Left forelimb (tissue), 1 donor: Measurements from ENCODE around the gene BDH1.

Experiments used
- DNase-seq: peaks from one replicate; pipeline ENCODE4 v3.0.0-alpha.2; 2018; ENCODE audit warnings: low spot score

BDH1 gene

DNA sequence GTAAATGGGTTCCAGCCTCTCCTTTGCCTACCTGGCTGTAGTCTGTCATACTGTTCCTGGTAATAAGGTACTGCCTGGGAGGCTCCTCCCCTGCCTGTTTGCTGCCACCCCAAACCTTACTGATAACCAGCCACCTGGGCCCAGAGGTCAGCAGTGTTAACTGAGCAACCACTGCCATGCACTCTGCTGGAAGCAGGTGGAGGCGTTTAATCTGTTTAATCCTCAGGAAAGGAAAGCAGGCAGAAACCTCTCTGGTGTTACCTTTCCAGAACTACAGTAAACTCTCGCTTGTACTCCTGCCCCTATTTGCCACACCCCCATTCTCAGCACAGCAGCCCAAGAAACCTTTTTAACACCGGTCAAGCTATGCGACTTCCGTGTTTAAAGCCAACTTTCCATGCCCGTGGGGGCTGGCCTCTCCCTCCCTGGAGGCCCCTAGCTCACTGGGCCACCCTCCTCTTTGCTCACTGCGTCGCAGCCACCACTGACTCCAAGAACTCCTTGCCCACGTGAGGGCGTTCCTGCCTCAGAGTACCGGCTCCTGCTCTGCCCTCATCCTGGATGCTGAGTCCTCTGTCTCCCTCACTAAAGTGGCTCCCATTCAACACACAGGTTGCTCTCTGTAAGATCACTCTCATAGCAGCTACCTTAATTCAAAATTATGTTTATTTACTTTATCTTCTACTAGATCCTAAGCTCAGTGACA lies 8.3 kb downstream of the BDH1 start:
- no peak for DNase-seq

DNA sequence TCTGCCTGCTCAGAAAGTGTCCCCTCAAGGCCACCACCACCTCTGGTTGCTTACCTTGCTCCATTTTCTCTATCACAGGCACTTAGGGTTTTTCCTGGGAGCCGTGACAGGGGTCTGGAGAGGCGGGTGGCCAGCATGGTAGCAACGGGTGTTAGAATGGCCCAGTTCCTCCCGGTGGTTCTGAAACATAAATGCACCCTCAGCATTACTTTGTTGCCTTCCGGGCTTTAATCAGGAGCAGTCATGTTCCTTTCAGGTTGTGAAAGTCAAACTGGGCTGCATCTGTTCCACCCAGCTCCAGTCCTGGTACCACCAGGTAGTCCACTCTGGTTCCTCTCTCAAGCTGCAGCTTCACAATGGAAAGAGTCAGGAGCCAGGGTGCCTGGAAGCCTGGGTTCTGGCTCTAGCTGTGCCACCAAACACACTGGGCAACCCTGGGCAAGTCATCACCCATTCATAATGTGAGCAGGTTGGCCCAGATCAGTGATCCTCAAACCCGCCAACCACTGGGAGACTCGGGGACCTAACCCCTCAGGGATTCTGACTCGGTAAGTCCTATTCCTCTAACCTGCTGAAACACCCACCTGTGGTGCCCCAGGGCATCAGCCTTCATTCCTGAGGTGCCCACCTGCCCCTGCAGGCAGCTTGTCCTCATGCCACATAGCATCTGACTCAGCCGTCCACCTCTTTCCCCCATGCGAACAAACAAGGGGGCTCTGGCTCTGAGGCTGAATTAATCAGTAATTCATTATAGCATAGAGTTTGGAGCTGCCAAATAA lies 9.3 kb downstream of the BDH1 start:
- DNase-seq, result no peak

DNA sequence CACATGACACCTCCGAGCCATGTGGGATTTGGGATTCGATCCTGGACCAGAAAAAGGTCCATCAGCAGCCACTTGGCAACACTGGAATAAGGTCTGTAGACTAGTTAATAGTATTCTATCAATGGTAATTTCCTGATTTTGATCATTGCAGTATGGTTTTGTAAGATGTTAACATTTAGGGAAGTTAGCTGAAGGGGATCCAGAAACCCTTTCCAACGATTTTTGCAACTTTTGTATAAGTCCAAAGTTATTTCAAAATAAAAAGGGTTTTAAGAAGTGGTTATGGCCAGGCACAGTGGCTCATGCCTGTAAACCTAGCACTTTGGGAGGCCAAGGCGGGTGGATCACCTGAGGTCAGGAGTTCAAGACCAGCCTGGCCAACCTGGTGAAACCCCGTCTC lies 10.2 kb downstream of the BDH1 start:
- DNase-seq, result no peak

DNA sequence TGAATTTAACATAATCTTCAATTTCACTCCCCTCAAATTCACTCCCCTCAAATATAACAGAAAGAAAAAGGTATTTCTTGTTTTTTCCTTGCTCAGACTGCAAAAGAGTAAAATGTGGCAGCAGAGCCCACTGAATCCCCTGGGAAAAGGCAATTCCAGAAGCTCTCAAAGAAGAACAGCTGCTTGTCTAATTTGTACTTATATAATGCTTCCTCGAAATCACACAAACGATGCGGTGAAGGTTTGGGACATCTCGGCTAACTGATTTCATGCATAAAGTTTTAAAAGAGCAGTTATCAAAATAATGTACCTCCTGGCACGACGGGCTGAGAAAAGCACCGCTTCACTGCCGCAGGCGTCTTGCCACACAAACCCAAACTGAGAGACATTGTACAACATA lies 10.7 kb downstream of the BDH1 start:
- no peak for DNase-seq

DNA sequence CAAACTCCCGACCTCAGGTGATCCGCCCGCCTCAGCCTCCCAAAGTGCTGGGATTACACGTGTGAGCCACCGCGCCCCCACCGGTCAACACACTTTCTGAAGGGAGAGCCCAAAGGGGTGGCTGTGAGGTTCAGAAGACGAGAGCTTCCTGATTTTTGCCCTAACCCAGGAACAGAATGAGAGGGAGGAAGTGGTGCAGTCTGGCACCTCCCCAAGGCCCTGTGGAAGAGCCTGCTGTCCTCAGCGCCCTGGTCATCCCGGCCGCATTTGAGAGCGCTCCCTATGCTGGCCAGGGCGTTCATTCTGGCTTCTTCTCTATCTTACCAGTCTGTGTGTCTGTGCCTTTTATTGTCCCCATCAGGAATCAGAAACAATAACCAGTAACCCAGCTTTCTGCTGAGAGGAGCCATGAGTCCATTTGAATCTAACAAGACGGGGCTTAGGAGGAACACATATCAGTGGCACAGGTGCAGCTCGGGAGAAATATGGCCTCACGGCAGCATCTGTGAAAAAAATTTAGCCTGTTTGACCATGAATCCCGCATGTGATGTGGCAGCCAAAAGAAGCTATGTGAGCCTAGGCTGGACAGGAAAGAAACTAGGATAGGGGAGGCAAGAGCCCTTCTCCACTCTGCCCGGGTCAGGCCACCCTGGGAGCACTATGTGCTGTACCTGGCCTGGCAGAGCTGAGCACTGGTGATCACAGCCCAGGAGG lies 12.9 kb downstream of the BDH1 start:
- DNase-seq, result no peak

DNA sequence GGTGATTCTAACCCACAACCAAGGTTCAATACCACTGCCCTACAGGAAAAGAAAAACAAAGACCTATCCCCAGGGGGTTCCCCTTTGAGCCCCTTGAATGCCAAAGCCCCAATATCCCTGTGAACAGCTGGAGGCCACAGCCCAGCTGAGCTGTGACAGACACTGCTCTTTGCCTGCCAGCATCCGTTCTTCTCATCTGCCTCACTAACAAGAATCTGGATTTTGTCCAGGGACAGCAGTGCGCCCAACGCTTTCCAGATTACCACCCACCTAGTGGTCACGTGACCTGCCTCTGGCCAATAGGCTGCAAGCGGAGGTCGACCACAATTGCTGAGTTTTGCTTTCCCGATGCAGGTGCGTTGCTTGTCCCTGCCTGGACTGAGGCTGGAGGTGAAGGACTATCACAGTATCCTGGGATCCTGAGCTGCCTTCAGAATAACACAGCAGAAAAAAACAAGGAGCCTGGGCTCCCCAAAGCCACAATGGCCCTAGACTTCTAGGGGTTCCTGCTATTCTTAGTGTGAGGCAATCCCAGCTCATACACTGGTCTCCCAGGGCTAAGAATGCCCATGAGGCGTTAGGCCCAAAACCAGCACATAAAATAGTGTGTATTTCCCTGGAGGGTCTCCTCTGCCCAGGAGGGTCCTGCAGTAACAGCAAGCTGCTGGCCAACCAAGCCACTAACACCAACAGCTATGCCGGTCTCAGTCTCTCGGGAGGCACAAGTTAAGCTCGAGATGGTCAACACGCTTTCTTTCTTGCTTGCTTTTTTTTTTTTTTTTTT lies 13.8 kb downstream of the BDH1 start:
- DNase-seq, result no peak

DNA sequence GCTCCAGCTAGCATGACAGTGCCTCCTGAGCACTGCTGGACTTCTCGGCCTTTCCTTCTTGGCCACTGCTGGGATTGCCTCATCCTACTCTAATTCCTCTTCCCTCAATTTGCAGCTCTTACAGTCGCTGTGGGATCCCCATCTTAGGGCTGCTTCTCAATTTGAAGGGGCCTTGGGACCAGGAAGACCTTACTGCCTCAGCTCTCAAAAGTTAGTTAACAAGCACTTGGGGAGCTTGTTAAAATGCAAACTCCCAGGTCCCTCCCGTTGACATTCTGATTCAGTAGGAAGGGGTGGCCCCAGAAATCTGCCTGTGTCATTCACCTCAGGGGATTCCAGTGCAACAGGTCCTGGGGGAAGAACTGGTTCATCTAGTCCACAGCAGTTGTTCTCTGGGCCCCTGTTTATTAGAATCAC lies 14.8 kb downstream of the BDH1 start:
- DNase-seq, result no peak

DNA sequence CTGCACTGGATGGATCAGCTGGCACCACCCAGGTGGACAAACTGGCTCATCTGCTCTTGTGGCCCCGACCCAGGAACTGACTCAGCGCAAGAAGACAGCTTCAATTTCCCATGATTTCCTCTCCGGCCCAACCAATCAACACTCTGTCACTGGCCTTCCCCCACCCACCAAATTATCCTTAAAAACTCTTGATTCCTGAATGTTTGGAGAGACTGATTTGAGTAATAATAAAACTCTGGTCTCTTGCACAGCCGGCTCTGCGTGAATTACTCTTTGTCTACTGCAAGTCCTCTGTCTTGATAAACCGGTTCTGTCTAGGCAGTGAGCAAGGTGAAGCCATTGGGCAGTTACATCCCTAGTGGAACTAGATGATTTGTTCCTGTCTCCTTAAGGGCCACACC lies 16.1 kb downstream of the BDH1 start:
- no peak for DNase-seq

DNA sequence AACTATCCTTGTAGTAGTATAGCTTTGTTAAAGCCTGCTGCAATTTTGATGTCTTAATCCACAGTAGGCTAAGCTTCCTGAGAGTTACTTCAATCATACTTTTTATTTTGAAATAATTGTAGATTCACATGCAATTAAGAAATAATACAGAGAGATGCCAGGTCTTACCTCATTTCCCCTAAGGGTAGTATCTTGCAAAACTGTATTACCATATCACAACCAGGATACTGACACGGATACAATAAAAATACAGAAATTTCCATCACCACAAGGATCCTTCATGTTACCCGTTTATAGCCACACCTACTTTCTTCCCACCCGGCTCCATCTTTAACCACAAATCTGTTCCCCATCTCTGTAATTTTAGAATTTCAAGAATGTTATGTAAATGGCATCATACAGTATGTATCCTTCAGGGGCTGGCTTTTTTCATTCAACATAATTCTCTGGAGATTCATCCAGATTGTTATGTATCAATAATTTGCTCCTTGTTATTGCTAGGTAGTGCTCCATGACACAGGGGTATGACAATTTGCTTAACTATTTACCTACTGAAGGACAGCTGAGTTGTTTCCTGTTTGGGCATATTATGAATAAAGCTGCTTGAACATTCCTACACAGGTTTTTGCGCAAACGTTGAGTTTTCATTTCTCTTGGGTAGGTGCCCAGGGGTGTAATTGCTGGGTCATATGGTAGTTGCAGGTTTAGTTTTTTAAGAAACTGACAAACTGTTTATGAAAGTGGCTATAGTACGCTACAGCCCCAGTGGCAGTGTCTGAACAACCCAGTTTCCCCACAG lies 21.6 kb downstream of the BDH1 start:
- no peak for DNase-seq

DNA sequence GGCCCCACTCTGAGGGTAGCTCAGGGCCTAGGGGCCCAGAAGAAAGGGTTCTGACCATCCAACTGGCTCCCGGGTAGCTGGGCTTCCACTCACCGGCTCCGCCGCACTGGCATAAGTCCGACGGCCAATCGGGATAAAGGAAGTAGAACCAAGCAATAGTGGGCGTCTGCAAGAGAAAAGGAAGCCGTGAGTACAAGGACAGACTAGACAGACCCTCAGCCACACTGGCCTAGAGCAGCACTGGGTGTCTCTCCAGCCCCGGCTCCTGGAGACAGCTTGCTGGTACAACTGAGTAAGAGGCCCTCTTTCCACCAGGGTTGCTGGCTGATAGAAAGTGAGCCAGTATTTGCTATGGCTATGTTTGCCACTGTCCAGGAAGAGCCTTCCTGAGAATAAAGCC lies 22.4 kb downstream of the BDH1 start:
- no peak for DNase-seq

DNA sequence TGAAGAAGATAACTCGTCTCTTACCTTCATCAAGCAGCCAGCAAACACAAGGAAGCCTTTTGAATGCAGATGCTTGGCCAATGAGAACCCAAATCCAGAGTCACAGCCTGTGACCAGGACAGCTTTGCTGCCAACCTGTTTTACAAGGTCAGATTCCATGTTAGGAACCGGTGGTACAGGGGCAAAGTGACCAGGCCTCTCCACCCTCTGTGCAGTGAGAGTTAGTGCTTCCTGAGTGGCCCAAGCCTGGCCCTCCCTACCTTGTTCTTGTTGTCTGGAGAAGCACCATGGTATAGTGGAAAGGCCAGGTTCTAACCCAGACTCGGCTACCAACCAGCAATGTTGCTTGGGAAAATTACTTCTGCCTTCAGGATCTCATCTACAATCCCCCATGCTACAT lies 23.4 kb downstream of the BDH1 start:
- no peak for DNase-seq

DNA sequence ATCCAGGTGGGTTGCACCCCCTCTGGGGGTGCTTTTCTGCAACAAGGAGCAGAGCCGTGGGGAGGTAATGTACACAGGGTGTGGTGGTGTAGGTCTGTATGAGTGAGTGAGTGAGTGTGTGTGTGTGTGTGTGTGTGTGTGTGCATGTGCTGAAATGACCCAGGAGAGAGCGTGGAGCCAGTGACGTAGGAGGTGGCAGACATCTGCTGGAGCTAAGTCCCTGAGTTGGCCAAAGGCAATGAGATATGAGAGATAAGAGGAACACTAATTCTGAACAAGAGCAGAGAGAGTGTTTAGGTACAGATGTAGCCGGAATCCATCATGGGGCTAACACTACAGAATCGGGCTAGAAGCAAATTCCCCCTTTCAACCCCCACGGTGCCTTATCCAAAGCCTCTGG lies 27.6 kb downstream of the BDH1 start:
- DNase-seq, result no peak

DNA sequence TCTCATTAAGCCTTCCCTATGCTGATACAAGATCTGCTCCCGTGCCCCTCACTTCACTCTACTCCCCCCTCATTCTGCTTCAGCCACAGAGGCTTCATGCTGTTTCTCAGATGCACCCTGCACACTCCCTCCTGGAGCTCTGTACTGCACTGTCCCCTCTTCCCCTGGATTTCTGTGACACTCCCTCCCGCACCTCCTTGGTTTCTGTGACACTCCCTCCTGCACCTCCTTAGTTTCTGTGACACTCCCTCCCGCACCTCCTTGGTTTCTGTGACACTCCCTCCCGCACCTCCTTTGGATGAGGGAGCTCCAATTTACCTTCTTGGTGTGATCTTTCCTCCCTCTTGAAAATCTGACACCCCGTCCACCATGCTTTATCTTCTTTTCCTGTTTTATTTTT lies 28.2 kb downstream of the BDH1 start:
- DNase-seq, result no peak

DNA sequence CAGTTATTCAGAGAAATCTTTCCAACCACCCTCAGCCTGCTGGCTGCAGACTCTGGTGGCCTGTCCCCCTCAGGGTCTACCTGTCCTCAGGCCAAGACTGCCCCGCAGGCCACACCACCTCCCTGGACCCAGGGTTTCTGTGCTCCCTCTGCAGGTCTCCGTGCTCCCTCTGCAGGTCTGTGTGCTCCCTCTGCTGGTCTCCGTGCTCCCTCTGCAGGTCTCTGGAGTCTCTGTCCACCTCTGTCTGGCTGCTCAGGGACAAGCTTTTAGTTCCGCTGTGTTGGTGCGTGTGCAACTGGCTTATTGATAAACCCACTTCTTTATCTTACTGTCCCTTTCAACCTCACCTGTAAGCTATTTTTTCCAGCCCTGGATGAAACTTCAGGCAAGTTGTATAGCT lies 30.1 kb downstream of the BDH1 start:
- DNase-seq, result no peak

DNA sequence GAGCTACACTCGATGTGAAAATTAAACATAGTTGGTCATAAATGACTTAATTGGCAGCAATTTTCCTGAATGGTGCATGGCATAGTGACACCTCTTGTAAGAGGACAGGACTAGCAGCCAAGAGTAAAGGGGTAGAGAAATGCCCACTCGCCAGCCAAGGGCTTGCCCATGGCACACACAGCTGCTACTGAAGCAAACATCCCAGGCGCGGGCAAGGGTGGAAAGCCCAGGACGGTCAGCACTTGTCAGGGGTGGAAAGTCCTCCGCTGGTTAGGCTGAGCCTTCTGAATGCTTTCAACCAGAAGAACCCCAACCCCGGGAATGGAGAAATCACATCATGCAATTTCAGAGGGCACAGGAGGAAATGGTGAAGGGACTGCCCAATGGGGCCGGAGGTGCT lies 31.6 kb downstream of the BDH1 start:
- DNase-seq, result no peak

DNA sequence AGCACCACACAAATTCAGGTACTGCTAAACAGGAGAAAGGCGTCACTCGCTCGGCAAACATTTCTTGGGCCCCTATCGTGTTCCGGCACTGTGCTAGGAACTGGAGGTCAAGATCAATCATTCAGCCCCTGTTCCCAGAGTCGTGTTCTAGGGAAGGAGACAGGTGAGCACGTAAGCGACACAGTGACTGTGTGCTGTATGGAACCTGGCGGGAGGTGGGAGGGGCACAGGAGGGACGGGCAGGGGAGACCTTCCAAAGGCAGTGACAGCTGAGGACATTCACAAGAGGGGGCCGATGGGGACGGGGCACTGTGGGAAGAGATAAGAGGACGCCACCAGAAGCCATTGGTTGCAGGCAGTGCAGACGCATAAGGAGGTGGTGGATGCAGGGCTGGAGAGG lies 32.2 kb downstream of the BDH1 start:
- DNase-seq, result no peak

DNA sequence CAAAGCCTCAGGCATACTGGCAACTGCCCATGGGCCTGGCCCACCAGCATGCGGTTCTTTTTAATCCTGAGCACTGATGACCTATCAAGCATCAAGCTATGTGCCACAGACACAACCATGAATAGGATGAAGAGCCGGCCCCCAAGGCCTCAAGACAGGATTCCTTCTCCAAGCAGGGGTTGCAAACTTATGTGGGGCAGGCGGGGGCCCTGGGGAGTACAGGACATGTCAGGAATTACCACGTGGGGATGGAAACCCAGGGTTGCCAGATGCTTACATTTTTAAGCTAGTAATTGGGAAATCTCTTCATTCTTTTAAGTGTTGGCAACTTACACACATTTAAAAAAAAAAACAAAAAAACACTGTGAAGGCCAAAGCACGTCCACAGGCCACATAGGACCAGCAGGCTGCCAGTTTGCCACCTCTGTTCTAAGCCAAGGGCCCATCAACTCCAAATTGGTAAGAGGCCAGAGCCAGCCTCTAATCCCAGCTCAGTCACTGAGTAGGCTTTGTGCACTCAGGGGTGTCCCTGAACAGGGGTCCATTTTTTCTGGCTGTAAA lies 32.8 kb downstream of the BDH1 start:
- DNase-seq, result no peak

DNA sequence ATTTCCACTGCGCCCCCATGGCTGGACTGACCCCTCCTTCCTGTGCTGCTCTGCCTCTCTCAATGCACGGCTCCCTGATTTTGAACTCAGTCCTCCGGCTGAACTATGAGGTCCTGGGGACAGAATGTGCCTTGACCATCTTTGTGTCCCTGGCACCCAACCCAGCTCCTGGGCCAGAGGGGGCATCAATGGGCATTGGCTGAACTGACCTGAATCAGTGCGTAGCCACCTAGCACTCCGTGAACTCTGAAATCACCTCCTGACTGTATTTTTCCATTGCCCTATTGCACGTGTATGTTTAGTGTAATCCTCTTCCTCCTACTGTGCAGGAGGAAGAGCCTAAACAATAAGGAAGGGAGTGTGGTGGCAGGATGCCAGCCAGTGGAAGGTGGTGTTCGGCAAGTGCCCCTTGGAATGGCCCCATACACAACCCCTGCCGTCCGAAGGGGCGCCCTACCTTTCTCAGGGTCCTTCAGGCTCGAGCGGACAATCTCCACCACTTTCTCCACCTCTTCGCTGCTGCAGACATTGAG lies 33.5 kb downstream of the BDH1 start:
- no peak for DNase-seq

DNA sequence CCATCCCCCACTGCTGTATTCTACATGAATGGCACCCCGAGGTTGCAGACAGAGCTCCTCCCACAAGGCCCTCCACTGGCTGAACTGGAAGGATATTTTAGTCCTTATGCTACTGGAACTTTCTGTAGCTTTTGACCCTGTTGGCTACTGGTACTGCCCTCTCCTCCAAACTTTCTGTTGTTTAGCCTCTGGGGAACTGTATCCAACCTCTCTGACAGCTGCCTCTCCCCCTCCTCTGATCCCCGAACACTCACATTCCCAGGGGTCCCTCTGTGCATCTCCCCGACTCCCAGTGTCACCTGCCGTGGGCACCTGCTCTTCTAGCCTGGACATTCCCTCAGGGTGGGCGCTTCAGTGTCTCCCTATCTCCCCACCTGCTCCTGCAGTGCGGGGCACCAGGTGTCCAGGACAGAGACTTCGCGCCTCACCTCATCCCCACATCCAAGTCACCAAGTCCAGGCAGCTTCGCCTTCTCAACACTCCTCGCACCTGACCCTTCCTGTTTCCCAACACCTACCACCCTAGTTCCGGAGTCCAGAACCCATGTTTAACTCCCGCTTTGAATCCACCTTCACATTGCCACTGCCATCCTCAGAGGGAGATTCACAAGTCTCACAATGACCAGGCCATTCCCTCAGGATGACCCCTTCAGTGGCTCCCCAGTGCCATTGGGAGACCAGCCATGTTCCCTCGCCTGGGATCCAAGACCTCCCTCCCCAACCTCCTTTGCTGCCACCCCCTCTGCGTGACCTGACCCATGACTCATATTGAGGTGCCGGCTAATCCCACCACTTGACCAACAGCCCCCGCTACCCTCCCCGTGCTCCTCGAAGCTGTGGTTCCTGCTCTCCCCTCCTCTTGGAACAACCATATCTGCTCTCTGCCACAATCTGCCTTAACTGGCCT lies 34.2 kb downstream of the BDH1 start:
- no peak for DNase-seq
